GM18526 (cell line): ENCODE data around the gene RNF141.

Experiments used
- POLR2A ChIP-seq: IDR thresholded peaks from 3 replicates; pipeline ENCODE4 v1.6.1; 2011; ENCODE audit not compliant: insufficient read length; ENCODE audit errors: extremely low read depth

The RNF141 gene

DNA sequence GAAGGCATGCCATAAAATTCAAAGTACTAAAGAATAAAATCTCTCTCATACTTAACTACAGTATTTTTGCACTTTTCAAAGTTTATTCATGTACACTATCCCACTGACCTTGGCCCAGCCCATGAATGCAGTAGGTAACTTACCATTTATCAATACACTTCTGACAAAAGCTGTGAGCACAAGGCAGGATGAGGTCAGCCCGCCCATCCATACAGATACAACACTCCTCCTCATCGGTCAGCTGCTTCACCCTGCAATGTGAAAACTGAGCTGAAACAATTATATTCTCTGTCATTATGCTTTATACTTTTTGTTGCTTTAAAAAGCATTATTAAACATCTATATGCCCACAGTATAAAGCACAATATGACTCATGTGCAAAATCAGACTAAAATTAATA is 22.1 kb downstream of the RNF141 start:
- no peak for TF ChIP-seq POLR2A

DNA sequence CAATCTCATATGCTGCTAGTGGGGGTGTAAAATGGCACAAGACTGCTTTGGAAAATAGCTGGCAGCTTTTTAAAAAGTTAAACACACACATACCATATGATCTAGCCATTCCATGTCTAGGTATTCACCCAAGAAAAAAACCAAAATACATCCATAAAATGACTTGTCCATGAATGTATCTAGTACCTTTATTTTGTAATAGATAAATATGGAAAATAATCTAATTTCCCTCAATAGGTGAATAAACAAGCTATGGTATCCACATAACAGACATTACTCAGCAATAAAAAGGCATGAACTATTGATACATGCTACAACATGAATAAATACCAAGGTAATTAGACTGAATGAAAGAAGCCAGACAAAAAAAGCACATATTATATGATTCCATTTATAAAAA is 22.9 kb downstream of the RNF141 start:
- no peak for TF ChIP-seq POLR2A

DNA sequence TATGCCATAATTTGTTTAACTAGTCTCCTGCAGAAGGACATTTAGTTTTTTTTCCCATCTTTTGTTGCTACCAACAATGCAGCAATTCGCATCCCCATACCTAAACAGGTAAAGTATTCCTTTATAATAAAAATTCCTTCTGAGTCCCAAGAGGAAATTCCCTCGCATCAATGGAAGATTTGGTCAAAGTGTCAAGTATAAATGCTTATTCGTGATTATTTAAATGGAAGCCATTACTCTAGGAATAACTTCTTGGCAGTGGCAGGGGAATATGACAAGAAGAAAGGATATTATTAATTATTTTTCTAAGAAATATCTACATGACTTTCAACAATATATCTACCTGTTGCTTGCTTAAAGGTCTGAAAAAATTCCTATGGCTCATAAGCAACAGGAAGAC is 25.6 kb downstream of the RNF141 start:
- no peak for TF ChIP-seq POLR2A

DNA sequence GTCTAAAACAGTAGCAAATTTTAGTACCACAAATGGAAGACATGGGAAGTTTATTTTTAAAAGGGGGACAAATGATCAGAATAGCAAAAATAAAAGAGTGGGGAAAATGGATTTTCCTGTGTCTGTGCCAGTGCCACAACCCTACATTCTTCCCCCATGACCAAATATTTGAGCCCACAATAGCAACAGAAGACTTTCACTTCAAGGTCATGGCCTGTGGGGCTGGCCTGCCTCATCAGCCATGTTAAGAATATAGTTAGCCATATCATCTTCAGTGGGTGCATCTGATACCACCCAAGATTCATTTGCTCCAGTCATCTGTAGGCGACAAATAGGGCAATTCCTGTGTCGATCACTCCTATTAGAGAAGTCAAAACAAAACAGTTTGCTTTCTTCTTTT is 26.3 kb downstream of the RNF141 start:
- TF ChIP-seq POLR2A: no peak

DNA sequence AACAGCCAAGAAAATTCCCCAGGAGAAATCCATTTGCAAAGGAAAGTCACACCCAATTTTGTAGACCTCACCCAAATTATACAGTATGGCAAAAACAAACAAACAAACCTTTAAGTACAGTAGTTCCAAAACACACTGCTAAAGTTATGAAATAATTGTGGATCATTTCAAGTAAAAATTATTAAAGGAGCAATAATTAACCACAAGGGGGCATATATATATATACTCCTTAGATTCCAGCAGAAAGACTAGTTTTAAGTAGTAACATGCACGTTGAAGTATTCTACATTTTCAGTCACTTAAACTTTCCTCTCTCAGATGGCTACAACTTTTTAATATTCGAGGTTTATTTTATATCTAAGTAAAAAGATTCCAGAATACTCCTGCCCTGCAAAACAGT is 26.8 kb downstream of the RNF141 start:
- TF ChIP-seq POLR2A: no peak

DNA sequence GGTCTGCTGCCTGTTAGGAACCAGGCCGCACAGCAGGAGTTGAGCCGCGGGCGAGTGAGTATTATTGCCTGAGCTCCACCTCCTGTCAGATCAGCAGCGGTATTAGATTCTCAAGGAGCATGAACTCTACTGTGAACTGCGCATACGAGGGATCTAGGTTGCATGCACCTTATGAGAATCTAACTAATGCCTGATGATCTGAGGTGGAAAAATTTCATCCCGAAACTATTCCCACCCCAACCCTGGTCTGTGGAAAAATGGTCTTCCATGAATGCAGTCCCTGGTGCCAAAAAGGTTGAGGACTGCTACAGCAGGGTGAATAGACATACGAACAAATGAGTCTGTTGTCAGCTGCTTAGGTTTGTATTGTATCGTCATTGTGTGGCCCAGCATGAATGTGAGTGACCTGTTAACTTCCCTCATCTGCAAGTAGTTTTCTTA is 29.8 kb downstream of the RNF141 start:
- TF ChIP-seq POLR2A: no peak

DNA sequence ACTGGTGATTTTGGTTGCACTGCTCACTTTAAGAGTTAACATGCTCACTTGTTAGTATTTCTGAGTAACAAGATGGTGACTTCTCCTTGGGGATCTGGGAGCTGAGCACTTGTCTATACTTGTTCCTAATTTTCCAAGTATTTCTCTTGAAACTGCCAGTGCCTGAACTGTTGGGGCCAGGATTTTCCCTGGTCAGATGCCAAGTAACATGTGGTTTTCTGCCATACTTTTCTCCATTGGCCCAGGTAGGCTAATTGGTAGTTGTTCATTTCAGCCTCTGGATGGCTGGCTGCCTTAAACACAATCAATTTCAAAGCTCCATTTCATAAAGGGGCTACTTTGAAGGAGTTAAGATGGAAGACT is 35.0 kb downstream of the RNF141 start:
- TF ChIP-seq POLR2A: no peak

DNA sequence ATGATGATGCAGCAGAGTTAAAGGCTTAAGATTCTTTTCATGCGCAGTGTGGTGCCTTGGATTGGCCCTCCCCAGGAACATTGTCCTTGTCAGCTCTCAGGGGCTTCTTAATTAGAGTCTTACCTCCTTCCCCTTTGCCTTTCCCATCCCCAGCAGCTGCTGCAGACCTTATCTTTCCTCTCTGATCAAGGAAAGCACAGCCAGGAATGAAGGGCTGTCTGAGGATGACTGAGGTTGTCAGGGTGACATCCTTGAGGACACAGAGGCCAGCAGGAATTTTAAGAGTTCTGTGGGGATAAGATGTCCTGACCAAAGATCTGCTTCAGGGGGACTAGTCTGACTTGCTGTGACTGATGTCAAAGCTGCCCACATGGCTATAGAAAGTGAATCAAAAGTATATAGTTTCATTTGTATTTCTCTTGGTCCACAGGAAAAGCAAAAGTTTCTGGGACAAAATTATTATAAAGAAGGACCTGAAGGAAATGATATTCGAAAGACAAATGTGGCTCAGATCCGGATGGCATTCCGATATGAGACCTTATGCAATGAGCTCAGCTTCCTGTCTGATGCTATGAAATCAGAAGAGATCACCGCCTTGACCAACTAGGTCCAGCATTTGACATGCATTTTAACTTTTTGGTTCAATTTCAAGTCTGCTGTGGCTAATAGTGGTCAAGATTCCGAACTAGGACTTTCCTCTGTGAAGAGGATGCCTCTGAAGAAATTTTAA is 35.5 kb downstream of the RNF141 start:
- no peak for TF ChIP-seq POLR2A

DNA sequence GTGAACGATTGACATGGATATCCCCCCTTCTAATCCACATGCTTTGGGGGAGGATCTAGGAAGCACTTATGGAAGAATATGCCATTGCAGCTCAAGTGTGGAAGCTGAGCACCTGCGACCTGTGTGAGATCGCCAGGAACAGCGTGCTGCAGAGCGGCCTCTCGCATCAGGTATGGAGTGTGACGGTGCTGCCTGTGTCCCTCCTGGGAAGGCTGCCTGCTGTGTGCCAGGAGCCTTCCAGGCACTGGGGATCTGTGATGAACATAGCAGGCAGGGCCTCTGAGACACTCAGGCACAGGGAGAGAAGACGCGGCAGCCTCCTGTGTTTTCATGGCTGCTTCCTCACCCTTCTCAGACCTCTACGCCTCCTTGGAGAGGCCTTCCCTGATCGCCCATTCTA is 36.5 kb downstream of the RNF141 start:
- TF ChIP-seq POLR2A: no peak

DNA sequence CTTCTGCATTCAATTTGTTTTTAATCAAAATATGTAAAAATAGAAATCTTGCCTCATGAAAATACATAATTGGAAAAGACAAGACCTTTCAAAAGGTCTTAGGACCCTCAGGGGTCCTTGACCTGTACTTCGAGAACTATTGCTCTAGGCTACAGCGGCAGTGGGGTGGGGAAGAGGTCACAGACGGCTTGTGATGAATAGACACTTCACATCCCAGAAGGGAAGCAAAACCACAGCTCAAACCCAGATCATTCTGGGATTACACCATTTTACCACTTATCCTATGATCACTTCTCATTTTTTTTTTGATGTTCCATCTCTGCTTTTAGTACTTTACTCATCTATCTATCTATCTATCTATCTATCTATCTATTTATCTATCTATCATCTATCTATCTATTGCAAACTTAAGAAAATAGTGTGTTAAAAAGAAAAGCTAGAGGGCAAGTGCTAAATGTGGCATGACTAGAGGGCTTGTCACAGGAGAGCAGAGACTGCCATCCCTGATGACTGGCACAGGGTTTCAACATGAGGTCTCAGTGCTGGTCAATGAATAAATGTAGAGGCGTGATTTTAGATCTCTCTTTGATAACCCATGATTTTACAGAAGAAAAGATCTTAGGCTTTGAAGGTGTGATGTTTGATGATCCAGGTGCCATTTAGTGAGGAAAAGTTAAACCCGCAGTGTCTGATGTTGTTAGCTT is 37.1 kb downstream of the RNF141 start:
- no peak for TF ChIP-seq POLR2A

DNA sequence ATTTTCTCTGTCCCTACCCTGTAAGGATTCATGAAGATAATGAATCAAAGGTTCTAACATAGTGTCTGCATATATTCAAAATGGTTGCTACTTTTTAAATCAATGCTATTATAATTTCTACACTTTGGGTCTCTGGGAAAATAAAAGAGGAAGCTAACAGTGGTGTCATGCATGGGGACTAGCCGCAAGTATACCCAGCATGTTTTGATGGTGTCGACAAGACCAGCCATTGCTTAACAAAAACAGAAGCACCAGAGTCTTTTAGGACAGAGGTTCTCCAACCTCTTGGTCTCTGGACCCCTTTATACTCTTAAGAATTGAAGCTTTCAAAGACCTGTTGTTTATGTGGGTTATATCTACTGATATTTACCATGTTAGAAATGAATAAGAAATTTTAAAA is 37.8 kb downstream of the RNF141 start:
- TF ChIP-seq POLR2A: no peak

DNA sequence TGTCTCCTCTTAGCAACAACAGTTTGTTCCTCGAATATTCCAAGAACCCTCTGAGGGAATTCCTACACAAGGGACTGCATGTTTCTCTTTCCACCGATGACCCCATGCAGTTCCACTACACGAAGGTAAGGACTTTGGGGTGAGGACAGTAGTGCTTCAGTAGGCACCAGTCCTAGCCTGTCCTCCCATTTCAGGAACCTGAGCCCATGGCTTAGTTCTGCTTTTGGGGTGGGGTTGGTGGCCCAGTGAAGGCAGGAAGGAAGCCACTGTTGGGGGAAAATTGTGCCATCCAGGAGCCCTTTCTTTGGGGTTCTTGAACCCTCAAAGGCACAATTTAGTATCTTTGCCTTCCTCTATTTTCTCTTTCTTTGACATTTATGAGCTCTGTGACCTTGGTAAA is 38.2 kb downstream of the RNF141 start:
- no peak for TF ChIP-seq POLR2A

DNA sequence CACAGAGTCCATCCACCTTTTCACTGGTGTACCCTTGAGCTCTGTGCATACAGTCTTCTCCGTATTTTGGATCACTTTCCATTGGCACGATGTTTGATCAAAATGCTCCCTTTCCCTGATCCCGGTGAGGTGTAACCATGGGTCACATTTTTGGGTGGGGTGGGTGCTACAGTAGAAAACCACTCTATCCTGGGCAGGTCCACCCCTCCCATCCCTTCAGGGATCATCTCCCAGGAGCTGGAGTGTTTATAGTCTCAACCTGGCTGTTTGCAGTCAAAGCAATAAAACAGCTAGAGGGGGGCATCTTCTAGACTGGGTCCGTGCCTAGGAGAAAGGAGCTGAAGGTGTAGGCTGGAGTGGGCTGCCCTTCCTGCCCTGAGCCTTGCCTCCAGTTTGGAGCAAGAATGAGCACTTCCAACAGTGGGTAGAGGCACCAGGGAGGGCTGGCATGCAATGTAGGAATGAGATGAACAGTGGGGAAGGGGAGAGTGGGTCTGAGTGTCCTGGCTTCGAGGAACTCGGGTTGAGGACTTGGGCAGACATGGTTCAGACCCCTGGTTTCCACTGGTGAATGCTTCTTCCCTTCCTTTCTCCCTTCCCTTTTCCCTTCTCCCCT is 38.8 kb downstream of the RNF141 start:
- no peak for TF ChIP-seq POLR2A

DNA sequence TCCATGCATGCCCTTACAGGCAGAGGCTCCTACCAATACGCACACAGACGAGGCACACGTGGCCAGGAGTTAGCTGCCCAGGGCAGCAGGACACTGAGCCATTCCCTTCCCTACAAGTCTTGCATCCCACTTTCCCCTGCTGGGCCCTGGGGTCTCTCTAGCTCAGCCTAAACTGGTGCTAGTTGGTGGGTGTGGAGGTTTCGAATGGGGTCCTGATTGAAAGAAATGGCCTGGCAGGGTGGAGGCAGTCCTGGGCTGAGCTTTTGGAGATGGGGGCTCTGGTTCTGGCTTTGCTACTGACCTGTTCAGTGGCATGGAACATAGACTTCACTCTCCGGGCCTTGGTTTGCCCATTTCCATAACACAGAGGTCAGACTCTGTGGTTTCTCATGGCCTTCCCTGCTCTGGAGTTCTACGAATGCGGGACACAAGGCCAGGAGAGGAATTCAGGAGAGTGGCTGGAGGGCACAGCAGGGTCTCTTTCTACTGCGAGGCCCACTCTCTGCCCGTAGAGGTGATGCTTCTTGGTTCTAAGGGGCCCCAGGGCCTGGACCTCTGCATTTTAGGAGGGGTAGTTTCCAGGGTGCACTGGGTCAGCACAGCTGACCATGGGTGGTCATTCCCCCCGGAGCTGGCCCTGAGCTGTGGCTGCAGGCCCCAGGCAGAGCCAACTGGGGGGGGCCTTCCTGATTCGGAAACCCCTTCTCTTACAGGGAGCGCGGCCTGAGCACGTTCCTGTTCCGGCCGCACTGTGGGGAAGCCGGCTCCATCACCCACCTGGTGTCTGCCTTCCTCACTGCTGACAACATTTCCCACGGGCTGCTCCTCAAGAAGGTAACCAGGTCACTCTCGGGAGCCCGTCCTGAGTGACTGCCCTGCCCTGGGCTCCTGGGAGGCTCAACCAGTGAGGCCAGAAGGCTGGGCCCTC is 40.0 kb downstream of the RNF141 start:
- no peak for TF ChIP-seq POLR2A

DNA sequence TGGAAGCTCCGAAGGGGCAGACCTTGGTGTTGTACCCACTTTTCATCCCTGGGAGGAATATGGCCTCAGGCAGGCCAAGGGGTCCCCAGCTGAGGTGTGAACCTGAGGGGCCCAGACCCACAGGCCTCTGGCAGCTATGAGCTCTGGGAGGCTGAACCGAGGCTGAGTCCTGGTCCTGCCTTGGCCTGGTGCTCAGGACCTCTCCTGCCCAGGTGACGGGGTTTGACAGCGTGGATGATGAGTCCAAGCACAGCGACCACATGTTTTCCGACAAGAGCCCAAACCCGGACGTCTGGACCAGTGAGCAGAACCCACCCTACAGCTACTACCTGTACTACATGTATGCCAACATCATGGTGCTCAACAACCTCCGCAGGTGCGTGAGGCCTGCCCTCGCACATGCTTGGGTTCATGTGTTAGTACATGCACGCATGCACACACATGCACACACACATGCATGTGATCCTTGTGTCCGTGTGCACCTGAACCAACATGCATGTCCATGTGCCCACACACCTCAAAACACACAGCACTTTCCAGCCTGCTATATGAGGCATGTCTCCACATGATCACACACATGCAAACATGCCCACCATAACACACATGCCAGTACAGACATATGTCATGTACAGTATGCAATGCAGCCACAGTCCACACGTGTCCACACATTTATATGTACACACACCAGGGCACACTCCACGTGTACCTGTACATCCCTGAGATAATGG is 40.9 kb downstream of the RNF141 start:
- TF ChIP-seq POLR2A: no peak
